LHCN-M2 (cell line): ENCODE measurements around the gene ZNF692. TPM values are rescaled to one million over a fixed set of nuclear protein-coding genes. Genes with fewer than 3 reads are reported as not detected.
"Not testable (repeated sequence)": the region's sequence is repeated elsewhere in the genome, so short reads cannot be mapped to it uniquely, and the experiment has no call there.

Experiments used
- DNase-seq: peaks from one replicate; pipeline ENCODE4 v3.0.0-alpha.2; 2012; ENCODE audit warnings: low read depth
- total RNA-seq: library from RNA; depleted of rRNA; stranded (reverse); fragments of >200 nt; gene quantifications from 2 replicates; pipeline ENCODE4 v1.2.3, GENCODE V29; 2014; rRNA removed

The ZNF692 gene
- total RNA-seq, 1 experiment from 2014 or later = 44.8 TPM

- DNase-seq = peak; percentile 33
Measured at GRCh38 chr1:248810727-248811513, 48.0 kb downstream of the ZNF692 start.

- DNase-seq = no peak
Measured at GRCh38 chr1:248810000-248810726, 48.7 kb downstream of the ZNF692 start.

- no peak for DNase-seq
Measured at GRCh38 chr1:248808876-248809275, 50.0 kb downstream of the ZNF692 start.

GRCh38 chr1:248807067-248807737, 51.7 kb downstream of the ZNF692 start:
- peak; percentile 30 for DNase-seq

- peak; percentile 65 for DNase-seq
Measured at GRCh38 chr1:248805876-248806275, 53.0 kb downstream of the ZNF692 start.

- no peak for DNase-seq
Measured at GRCh38 chr1:248804771-248805681, 53.9 kb downstream of the ZNF692 start.

- not testable (repeated sequence) for DNase-seq
Measured at GRCh38 chr1:248803501-248803900, 55.4 kb downstream of the ZNF692 start.

- DNase-seq = no peak
Measured at GRCh38 chr1:248802454-248802853, 56.4 kb downstream of the ZNF692 start.

- no peak for DNase-seq
Measured at GRCh38 chr1:248800459-248800858, 58.4 kb downstream of the ZNF692 start.

Other genes with a start within 250 kb of the ZNF692 start
- gene OR2T11, start 224.0 kb downstream of the ZNF692 start, total RNA-seq = not detected in 2 replicates
- gene OR2T35, start 213.8 kb downstream of the ZNF692 start, total RNA-seq = not detected in 2 replicates
- gene OR2T27, start 203.6 kb downstream of the ZNF692 start, total RNA-seq = not detected in 2 replicates
- not detected in 2 replicates for gene OR14I1, start 156.3 kb downstream of the ZNF692 start, total RNA-seq
- gene LYPD8, start 103.3 kb downstream of the ZNF692 start, total RNA-seq = not detected in 2 replicates
- 18.0 and 24.3 TPM in 2 replicates for gene SH3BP5L, start 33.2 kb downstream of the ZNF692 start, total RNA-seq
- 24.6 and 28.4 TPM in 2 replicates for gene ZNF672, start 20.9 kb downstream of the ZNF692 start, total RNA-seq
- 4.7 and 6.3 TPM in 2 replicates for gene PGBD2, start 47.1 kb upstream of the ZNF692 start, total RNA-seq